Measurements from ENCODE around the gene NCAPG.

The NCAPG gene

DNA sequence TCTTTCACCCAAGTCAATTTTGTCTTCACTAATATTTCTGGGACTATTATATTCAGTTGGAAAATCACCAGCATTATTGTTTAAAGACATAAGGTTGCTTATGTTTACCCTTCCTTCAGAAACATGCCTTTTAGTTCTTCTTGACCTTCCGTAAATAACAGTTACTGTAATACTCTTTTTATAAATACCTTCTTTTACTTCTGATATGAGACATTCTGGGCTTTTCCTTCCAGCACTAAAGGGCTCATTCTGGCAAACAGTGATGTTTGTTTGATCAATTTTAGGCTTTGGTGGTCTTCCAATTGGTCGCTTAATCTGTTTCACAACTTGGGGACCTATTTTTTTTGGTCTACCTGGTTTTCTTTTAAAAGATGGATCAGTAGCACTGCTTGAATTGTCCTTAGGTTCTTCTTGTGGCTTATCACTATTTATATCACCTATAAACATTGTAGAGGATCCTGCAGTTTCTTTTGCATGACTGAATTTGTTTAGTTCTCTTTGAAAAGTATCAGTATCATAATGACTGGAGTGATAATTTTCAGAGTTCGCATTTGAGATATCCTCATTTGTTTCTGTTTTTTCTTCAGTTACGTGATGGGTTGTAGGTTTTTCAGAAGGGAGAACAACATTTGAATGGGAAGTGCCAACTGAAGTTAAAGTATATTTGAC lies 64.8 kb downstream of the NCAPG start:
- no peak for DNase-seq (ENCODE audit: low read depth)

DNA sequence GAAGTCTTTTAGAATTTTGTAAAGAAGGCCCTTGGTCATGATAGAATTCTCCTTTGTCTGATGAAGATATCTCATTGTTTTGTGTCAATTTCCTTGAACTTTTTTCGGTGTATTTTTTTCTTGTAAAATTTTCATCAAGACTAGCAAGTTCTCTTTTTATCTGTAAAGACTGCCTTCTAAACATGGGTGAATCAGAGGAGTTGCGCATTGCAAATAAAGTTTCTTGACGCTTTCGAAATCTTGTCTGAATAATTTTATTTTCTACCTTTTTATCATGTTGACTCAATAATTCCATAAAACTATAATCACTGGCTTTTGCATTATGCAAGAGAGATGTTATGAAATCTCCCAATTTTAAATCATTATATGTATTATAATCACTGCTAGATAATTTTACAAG lies 66.2 kb downstream of the NCAPG start:
- DNase-seq (ENCODE audit: low read depth): no peak

DNA sequence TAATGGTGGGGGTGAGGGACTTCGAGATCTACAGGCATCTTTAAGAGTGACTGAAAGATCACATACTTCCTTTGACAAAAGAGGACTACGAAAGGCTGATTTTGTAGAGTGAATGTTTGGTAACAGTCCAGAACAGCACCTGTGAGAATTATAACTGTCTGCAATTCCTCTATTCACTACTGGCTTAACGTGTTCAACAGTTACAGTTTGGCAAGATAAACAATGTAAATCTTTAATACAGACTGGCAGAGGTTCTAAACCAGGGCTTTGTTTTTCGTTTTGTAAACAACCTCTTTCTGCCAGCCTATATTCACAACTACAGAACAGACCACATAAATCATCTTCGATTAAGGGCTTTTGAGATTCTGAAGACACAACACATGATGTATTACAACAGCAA lies 66.9 kb downstream of the NCAPG start:
- DNase-seq (ENCODE audit: low read depth): no peak

DNA sequence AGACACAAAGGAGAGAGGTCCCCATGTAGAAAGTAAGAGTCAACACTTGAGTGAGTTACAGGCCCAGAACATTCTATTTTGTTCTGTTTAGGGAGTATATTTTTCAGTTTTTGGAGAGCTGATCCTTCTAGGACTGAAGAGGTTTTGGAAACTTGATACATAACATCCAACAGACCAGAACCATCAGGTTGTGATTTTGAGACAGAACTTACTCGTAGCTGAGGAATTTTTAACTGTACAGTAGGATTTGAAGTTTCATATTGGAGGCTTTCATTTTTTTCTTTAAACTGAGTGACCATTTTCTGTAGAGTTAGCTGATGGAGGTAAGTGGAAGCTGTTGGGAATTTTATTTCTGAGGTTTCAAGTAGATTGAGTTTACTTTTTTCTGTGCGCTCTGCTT lies 73.3 kb downstream of the NCAPG start:
- no peak for DNase-seq (ENCODE audit: low read depth)

DNA sequence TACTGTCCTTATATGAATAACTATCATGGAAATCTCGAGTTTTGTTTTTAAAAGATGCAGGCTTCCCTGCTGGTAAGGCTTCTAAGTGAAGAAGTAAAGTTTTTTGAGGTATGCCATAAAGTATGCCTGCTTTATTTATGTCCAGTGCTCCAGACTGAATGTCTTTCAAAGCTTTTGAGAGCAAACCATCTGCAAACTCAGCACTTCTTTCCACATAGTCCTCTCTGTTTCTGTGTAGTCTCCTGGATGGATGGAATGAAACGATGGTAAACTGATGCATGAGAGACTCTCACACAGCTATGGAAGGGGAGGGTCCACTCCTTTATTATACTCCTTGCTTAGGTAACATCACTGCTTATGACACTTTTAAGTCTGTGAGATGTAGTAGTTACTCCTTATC lies 73.7 kb downstream of the NCAPG start:
- no peak for DNase-seq (ENCODE audit: low read depth)

DNA sequence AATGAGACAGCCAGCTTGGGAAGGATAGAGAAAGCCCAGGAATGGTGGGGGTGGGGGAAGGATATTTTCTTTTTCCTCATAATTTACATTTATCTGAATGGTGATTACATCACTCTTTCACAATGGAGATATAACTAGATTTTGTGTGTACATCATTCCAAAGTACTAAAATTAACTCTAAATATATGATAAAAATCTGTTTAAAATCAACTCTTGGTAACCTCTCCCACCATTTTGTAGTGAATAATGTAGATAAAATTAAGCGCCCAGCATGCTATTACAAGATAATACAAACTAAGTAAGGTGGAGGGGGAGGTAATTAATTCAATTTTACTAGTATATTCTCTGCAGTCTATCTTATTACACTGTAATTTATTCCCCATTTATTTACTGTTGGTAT lies 78.9 kb downstream of the NCAPG start:
- no peak for DNase-seq (ENCODE audit: low read depth)

DNA sequence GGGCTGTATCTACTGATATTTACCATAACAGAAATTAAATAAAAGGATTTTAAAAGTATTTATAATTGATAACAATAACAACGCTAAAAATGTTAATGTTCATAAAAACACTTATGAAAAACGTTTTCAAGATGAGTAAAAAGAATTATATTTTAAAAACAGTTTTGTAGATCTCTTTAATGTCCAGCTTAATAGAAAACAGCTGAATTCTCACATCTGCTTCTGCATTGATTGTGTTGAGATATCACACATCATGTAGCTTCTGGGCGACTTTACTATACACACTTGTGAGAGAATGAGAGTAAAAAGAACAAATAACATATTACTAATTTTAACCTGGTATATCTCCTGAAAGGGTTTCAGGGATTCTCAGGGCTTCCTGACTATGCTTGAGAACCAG lies 83.6 kb downstream of the NCAPG start:
- no peak for DNase-seq (ENCODE audit: low read depth)
